GM19324 (cell line): ENCODE results near the gene UBE4A.

Source experiments
- ATAC-seq: cut with Tn5 transposase; IDR thresholded peaks from one replicate; pipeline ENCODE4 v1.9.1; 2021; ENCODE audit warnings: mild to moderate bottlenecking, moderate library complexity; ENCODE audit not compliant: unreplicated experiment, low FRiP score

UBE4A gene

GRCh38 chr11:118435893-118436624, 76.7 kb downstream of the UBE4A start, which contains the start of gene KMT2A:
KMT2A (plus strand) TSS chr11:118436492; CDS start chr11:118436513, 21 bp downstream.
- ATAC-seq: peak; percentile 72

GRCh38 chr11:118436639-118437207, 77.3 kb downstream of the UBE4A start:
- ATAC-seq: peak; percentile 21

GRCh38 chr11:118437208-118438125, 78.1 kb downstream of the UBE4A start:
- ATAC-seq: no peak

- no peak for ATAC-seq
These were observed 79.0 kb downstream of the UBE4A start for GRCh38 chr11:118438314-118438931.

GRCh38 chr11:118439646-118440045, 80.2 kb downstream of the UBE4A start:
- ATAC-seq: no peak

- ATAC-seq: no peak
These were observed 82.4 kb downstream of the UBE4A start for GRCh38 chr11:118441770-118442275.

GRCh38 chr11:118442301-118442700, 82.9 kb downstream of the UBE4A start:
- ATAC-seq: no peak

GRCh38 chr11:118442908-118443589, 83.6 kb downstream of the UBE4A start:
- no peak for ATAC-seq

- ATAC-seq: no peak
These were observed 84.3 kb downstream of the UBE4A start for GRCh38 chr11:118443590-118444218.

GRCh38 chr11:118447423-118447822, 88.0 kb downstream of the UBE4A start:
- ATAC-seq: no peak

GRCh38 chr11:118448294-118448693, 88.9 kb downstream of the UBE4A start:
- no peak for ATAC-seq
